ENCODE measurements around the gene ANKH.
A peak's percentile ranks its signal among the peaks of the same experiment; 100 is the strongest.

GRCh38 chr5:14727428-14727865, 144.1 kb downstream of the ANKH start:
- TF ChIP-seq CTCF (IDR thresholded peaks at IDR 0.05) (peak; percentile 91 to 97 (median 94)), POLR2A (IDR thresholded peaks at IDR 0.05) (no peak)
